HG03135 (cell line): ENCODE data around the gene B3GNT5.

Experiments used
- ATAC-seq: cut with Tn5 transposase; IDR thresholded peaks from one replicate; pipeline ENCODE4 v1.9.1; 2021; ENCODE audit warnings: mild to moderate bottlenecking, moderate library complexity; ENCODE audit not compliant: unreplicated experiment

B3GNT5 gene

GRCh38 chr3:183288117-183288516, 35.1 kb downstream of the B3GNT5 start:
- ATAC-seq = no peak

- no peak for ATAC-seq
These were observed 37.2 kb downstream of the B3GNT5 start for GRCh38 chr3:183290216-183290615.

GRCh38 chr3:183291497-183292031, 38.5 kb downstream of the B3GNT5 start:
- ATAC-seq = no peak

DNA sequence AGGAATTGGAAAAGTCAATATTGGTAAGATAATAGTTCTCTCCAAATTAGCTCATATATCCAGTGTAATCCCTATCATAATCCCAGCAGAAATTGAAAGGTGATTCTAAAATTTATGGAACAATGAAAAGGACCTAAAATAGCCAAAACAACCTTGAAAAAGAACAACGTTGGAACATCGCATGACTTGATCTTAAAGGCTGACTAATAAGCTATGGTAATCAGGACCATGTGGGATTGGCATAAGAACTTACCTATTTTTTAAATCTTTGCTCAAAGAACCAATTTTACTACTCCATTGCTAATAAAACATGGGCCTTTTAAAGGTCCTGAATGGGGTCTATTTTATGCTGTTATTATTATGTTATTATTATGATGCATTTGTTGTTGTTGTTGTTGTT, 40.9 kb downstream of the B3GNT5 start:
- no peak for ATAC-seq

GRCh38 chr3:183295211-183295610, 42.2 kb downstream of the B3GNT5 start:
- no peak for ATAC-seq

GRCh38 chr3:183296944-183297343, 43.9 kb downstream of the B3GNT5 start:
- no peak for ATAC-seq

DNA sequence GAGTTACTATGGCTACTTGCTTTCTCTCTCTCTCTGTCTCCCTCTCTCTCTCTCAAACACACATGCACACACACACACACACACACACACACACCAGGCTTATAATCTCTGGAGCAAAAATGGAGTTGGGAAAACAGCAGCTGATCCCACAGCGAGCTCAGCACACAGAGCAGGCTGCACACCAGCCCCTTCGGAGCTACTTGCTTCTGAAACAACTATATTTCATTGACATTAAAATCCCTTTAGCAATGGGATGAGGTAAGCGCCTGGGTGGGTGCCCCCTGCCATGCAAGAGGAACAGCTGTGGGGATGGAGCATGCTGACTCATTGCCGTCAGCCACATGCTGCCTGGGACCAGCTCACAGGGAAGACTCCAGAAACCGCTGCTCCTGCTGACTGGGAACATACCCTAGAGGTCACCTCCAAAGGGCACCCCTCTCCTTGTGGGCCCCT, 45.7 kb downstream of the B3GNT5 start:
- ATAC-seq = no peak

- ATAC-seq = no peak
These were observed 46.9 kb downstream of the B3GNT5 start for GRCh38 chr3:183299976-183300375.

GRCh38 chr3:183300996-183301562, 48.0 kb downstream of the B3GNT5 start:
- ATAC-seq = no peak

DNA sequence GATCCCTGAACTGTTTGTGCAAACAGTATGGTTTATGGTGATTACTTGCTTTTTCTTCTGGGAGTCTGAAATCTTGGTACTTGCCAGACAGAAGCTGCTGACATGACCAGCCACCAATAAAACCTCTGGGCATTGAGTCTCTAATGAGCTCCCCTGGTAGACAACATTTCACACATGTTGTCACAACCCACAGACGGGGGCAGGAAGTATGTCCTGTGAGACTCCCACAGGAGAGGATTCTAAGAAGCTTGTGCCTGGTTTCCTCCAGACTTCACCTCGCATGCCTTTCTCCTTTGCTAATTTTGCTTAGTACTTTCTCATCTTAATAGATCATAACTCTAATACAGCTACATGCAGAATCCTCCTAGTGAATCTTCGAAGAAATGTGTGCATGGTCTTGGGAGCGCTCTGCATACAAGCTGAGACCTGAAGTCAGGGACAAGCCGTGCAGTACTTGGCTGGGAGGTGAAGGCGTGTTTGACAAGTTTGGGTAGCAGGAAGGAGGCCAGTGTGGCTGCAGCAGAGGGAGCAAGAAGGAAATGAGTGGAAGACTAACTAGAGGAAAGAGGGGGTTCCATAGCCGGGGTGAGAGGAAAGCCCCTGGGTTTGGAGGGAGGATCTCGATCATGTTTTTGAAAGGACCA, 49.0 kb downstream of the B3GNT5 start:
- no peak for ATAC-seq

GRCh38 chr3:183303690-183304089, 50.6 kb downstream of the B3GNT5 start:
- ATAC-seq = no peak

DNA sequence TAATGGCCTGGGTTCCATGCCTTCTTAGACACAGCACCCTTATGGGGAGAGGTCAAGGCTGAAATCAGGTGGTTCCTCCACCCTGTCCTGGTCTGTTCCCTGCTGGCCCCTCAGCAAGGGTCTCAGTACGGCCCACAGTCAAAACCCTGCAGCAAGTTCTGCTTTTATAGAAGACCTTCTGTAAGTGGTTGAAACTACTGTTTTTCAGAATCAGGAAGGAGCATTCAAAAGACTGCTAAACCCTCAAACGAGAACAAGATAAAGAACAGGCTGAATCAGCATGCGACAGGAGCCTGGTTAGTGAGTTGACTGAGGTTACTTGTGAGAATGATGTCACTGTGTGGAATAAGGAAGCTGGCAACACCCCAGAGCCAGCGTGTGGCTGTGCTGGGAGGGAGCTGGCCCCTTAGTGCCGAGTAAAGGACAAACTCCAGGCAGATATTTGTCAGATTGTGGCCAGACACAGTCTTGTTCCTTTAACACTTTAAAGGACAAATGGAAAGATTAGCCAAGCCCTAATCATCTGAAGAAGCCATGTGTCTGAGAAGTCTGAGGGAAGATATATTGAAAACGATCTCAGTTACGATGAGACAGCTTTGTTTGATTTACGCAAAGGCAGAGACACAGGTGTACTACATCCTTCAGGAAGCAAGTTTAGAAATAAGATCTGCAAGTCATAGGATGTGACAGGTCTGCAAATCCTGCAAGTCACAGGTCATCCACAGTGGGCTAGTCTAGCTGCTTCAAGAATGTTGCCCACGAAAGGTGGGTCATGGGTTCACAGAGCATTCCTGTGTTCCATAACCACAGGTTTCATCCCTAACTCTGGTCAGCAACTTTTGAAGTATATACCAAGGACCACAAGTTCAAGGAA, 54.0 kb downstream of the B3GNT5 start:
- no peak for ATAC-seq

DNA sequence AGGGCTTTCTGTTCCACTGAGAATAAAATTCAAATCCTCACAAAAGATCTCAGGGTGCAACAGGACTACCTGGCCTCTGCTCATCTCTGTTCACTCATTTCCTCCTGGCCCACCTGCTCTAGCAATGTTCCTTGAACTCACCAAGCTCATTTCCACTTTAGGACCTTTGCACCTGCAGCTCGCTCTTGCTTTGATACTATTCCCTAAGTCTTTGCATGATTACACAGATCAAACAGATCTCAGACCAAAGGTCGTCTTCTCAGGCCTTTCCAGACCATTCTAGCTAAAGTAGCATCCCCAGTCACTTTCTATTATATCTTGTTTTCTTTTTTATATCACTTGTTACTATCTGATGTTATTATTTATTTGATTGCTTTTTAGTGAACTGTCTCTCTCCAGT, 54.7 kb downstream of the B3GNT5 start:
- ATAC-seq = no peak

DNA sequence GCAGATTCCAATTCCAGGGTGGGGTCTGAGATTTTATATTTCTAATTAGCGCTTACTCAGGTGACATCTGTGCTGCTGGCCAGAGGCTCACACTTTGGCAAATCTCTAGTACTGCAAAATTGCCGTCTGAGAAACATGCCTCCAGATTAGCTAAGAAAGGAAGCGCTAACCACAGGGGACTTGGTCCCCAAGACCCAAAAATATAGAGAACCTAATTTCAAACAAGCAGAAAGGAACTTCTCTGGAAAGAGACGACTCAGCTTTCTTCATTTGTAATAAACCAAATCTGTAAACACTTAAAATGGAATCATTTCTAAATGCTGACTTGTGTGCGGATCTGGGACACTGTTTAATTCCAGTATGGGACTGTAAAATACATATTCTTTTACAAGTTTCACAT, 55.7 kb downstream of the B3GNT5 start:
- no peak for ATAC-seq

GRCh38 chr3:183309276-183309675, 56.2 kb downstream of the B3GNT5 start:
- no peak for ATAC-seq

- ATAC-seq = no peak
These were observed 57.9 kb downstream of the B3GNT5 start for GRCh38 chr3:183310936-183311335.

DNA sequence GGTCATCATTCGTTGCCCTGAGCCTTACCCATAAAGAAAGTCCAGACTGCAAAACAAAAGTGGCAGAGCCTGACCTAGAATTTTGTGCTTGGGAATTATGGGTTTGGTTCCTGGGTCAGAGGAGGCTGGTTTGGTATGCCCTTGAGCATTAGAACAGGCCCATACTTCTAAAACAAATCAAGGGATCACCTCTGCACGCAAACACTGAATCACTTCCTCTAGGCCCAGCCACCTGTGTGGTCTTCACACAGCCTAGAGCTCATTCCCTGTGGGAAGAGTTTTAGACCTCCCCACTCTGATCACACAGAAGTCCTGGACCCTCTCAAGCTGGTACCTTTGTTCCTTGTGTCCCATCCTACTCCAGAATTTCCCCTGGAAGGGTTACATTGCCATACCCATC, 59.4 kb downstream of the B3GNT5 start:
- no peak for ATAC-seq

- no peak for ATAC-seq
These were observed 60.3 kb downstream of the B3GNT5 start for GRCh38 chr3:183313351-183313750.

DNA sequence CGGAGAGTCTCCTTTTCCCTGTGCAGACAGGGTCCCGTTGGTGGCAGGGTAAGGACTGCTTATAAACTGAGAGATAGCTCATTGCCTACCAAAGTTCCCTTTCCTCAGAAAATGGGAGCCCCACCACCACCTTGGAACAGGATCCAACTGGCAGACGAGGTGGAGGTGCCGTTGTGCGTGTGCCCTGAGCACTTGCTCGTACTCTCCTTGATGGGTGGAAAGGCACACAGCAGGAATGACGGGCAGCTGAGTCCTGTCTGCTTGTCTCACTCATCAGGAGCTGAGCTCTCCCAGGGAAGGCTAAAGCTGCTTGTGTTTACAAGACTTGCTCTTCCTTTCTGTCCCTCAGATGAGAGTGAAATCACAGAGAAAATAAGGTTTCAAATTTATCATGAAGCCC, 60.7 kb downstream of the B3GNT5 start:
- no peak for ATAC-seq

DNA sequence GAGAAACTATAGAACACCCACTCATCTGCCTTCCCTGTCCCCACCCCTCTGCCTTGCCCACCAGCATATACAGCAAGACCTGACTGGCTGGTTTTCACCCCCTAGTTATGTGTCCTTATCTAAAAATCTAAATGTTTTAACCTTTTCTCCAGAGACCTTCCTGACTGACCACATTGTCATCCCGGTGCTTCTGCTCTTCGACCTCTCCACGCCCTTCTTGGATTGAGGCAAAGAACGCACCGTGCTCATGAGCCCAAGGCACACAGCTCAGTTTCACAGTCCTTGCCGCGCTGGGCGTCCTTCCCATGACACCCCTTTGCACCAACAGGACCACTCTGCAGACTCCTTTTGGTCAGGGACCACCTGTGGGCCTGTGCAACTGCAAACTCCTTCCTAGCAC, 62.7 kb downstream of the B3GNT5 start:
- ATAC-seq = no peak

GRCh38 chr3:183317271-183317670, 64.2 kb downstream of the B3GNT5 start:
- ATAC-seq = no peak
